HG03025 (cell line): ENCODE data around the gene IDS.
"Not testable (repeated sequence)": the region's sequence is repeated elsewhere in the genome, so short reads cannot be mapped to it uniquely, and the experiment has no call there.

Experiments
- ATAC-seq: cut with Tn5 transposase; IDR thresholded peaks from one replicate; pipeline ENCODE4 v1.9.1; 2021; ENCODE audit warnings: mild to moderate bottlenecking, moderate library complexity; ENCODE audit not compliant: unreplicated experiment, low FRiP score

Gene IDS

GRCh38 chrX:149528381-149528780 lies 23.3 kb upstream of the IDS start:
- no peak for ATAC-seq

GRCh38 chrX:149527705-149528104 lies 22.6 kb upstream of the IDS start:
- ATAC-seq: no peak

DNA sequence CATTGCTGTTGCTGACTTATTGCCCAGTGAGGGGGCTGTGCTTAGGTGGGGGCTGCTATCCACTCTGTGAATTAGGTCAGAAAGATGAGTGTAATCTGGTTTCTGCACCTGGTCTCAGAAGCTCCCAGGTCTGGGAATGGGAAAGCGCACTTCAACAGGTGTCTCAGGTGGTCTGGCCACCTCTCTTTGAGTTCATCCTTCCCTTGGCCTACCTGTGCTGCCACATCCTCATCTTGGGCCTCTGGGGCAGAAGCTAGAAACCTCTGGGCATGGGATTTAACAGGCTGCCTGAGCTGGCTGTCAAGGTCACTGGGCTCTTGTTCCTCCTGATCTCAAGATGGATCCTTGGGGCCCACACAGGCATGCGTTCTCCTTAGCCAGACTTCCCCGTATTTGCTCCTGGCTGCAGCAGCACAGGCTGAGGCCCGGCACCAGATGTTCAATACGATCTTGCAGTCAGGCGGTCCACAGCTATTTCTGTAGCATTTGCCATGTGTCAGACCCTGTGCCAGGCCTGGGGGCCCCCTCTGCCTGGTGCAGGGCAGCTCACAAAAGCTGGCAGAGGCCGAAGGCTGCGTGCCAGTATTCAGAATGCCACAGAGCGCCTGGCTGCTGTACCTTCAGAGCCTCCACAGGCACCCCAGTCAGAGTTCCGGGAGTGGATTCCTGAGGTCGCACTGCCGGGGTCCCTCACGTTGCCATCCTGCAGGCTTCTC lies 21.4 kb upstream of the IDS start:
- not testable (repeated sequence) for ATAC-seq

- peak; percentile 55 for ATAC-seq
Measured at GRCh38 chrX:149525903-149526302, 20.8 kb upstream of the IDS start.

DNA sequence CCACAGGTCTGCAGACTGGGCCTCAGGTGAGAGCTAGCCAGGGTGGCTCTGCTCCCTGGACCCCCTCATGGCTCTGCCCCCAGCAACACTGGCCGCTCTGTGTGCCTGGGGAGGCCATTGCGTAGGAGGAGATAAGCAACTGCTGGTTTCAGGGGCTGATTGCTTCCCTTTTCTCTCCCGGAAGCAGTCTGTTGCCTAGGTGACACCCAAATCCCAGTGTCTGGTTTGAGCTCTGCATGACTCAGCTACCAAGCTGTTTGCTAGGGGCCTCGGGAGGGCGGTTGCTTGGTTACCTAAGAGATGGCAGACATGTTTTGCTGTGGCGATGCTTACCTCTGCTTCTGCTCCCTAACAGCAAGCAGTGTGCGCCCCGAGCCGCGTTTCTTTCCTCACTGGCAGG lies 20.3 kb upstream of the IDS start:
- peak; percentile 91 for ATAC-seq

GRCh38 chrX:149522916-149523315 lies 17.8 kb upstream of the IDS start:
- ATAC-seq: no peak

DNA sequence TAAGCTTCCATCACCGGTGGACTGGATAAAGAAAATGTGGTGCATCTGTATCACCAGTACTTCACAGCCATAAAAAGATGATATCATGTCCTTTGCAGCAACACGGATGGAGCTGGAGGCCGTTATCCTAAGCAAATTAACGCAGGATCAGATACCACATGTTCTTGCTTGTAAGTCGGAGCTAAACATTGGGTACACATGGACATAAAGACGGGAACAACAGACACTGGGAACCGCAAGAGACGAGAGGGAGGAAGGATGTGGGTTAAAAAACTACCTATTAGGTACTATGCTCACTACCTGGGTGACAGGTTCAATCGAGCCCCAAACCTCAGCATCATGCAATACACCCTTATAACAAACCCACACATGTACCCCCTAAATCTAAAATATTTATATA lies 16.3 kb upstream of the IDS start:
- ATAC-seq: no peak

- ATAC-seq: not testable (repeated sequence)
Measured at GRCh38 chrX:149520636-149521277, 15.7 kb upstream of the IDS start.

DNA sequence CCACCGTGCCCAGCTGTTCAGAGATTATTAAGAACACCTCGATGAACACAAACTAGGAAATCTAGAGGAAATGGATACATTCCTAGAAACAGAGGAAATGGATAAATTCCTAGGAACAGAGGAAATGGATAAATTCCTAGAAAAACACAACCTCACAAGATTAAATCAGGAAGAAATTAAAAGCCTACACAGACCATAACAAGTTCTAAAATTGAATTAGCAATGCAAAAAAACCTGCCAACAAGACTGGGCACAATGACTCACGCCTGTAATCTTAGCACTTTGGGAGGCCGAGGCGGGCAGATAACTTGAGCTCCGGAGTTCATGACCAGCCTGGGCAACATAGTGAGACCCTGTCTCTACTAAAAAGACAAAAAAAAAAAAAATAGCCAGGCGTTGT lies 13.1 kb upstream of the IDS start:
- no peak for ATAC-seq

DNA sequence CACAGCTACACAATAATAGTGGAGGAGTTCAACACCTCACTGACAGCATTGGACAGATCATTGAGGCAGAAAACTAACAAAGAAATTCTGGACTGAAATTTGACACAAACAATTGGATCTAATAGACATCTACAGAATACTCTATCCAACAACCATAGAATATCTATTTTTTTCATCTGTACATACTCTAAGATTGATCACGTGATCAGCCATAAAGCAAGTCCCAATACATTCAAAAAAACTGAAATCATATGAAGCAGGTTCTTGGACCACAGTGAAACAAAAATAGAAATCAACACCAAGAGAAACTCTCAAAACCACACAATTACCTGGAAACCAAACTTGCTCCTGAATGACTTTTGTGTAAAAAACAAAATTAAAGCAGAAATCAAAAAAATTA lies 12.2 kb upstream of the IDS start:
- no peak for ATAC-seq

GRCh38 chrX:149516604-149517003 lies 11.5 kb upstream of the IDS start:
- no peak for ATAC-seq

DNA sequence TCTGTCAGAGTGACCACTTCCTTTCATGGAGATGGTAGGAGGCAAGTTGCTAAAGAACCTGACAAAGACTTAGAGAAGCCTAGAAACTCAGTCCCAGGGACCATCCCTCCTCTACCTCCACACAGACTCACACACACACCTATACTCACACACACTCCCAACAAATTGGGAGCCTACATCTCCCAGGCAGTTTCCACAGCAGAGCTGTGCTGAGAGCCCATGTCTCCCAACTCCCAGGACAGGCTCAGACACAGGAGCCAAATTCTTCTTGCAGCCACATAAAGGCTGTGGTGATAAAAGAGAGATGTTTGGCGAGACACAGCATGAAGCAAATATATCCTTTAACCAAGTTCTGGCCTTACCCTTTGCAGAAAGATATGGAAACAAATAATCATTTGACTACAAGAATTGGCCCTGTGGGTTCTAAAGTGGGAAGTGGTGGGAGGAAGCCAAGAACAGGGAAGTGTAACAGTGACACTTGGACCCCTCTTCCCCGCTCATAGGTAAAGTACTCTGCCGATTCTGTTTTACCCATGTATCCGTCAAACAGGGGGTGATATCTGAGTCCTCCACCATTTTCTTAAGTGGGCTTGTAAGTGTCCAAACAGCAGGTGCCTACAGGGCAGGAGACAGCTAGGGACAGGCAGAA lies 11.0 kb upstream of the IDS start:
- no peak for ATAC-seq

DNA sequence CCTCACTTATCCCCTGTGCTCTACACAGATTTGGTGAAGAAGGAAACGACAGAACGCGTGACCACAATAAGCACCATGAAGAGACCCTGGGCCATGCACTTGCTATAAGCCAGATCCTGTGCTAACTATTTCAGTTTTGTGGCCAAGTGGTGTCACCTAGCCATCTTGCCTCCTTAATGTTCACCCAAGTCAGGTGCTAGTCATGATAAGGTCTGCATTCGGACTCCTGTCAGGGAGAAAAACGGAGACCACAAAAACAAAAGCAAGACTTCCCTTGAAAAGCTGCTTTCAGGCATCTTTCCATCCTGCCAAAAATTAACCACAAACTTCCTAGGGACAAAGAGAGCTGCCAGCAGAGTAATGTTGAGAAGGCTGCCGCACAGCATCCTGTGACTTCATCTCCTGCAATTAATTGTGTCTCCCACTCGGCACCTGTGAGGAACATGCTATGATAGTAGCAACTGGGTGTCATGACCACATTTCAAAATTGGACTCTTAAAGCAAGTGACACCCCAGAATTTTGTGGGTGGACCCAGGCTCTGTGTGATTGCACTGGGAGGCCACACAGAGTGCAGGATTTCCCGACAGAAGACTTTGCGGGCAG lies 8.8 kb upstream of the IDS start:
- no peak for ATAC-seq

GRCh38 chrX:149512225-149512885 lies 7.2 kb upstream of the IDS start:
- peak; percentile 78 for ATAC-seq

DNA sequence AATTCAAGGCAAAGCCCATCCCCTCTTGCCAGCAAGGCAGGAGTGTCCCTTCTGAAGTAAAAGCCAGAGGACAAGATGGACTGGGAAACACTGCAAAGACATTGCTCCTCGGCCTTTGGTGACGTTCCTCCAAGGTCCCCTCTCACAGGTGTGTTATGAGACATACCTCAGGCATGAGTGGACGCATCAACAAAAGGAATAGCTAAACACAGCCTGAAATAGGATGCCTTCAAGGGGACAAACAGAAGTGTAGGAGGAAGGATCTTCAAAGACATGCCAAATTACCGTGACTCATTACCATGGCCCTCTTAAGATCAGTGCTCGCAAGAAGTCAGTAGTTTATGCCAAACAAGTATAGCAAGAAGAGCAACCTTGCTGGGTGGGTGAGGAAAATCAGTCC lies 6.0 kb upstream of the IDS start:
- no peak for ATAC-seq

DNA sequence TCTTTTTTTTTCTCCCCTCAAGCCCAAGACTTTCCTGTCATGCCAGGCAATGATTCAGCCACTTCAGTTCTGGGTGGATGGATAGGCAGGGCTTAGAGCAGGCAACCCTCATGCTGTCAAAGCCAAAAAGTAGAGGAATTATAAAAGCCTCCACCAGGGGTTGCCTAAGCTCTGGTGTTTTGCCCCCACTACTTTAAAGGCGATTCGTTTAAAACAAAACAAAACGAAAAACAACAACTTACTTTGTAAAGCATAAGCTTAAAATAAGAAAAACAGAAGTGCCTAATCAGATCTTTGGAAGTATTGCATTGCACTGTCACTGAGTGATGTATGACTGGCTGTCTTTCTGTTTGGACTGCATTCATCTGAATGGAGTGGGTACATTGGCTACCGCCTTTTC lies 5.3 kb upstream of the IDS start:
- no peak for ATAC-seq

DNA sequence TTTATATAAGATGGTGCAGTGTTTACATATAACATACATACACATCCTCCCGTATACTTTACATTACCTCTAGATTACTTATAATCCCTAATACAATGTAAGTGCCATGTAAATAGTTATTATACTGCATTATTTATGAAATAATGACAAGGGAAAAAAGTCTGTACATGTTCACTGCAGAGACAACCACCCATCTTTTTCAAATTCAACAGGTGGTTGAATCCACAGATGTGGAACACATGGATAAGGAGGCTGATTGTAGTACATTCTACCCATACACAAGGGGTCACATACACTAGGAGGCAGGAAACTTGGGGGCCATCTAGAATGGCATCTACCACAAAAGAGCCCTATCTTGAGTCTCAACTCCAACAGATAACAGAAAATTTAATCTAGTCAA lies 3.4 kb upstream of the IDS start:
- no peak for ATAC-seq

- no peak for ATAC-seq
Measured at GRCh38 chrX:149506349-149506748, 1.2 kb upstream of the IDS start.

DNA sequence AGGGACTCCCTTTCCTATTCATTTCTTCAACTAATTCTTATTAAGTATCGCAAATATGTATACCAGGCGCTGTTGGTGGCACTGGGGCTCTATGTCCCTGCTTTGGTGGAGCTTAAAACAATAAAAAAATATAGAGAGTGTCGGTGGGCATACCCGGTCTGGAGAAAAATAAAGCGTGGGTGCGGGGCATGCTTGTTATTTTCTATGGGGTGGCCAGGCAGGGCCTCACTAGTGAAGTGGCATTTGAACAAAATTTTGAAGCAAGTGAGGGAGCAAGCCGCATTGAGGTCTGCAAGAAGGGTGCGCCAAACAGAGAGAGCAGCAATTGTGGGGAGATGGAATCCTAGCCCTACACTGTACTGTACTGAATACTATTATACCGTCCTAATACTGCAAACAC lies 565 bp upstream of the IDS start:
- no peak for ATAC-seq

DNA sequence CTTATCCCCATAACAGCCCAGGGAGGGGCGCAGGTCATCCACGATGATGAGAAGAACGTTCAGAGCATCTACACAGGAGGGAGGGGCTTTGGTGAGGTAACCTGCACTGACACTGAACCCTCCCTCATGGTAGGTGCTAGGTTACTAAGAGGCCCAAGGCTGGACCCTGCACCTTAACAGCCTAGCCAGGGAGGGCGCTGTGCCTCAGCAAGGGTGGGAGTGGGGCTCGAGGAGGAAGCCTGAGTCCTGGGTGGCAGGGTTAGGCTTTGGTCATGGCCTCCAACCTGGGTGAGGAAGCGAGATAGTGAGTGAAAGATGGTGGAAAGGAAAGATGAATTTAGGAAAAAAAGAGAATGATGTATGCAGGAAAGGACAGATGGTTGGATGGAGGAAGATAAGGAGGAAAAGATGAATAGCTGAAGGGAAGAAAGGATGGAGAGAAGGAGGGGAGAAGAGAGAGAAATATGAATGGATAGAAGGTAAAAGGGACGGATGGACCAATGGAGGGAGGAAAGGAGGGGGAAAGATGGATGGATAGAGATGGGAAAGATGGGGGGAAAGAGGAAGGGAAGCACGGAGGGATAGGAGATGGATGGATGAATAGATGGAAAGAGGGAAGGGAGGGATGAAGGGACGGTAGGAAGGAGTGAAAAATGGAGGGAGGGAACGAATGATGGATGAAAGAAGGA lies 736 bp downstream of the IDS start:
- peak; percentile 23 for ATAC-seq
